Stimulated activated CD8-positive, alpha-beta memory T cell treated with anti-CD3 and anti-CD28 coated beads, Interleukin-7, amount 100 ng/mL, for 24 hours (primary cell): ENCODE data around the gene ZBTB4.
"Not testable (repeated sequence)": the region's sequence is repeated elsewhere in the genome, so short reads cannot be mapped to it uniquely, and the experiment has no call there.

Source experiments
- DNase-seq: peaks from one replicate; pipeline ENCODE4 v3.0.0-alpha.2; 2020; ENCODE audit warnings: low read depth

The ZBTB4 gene

DNA sequence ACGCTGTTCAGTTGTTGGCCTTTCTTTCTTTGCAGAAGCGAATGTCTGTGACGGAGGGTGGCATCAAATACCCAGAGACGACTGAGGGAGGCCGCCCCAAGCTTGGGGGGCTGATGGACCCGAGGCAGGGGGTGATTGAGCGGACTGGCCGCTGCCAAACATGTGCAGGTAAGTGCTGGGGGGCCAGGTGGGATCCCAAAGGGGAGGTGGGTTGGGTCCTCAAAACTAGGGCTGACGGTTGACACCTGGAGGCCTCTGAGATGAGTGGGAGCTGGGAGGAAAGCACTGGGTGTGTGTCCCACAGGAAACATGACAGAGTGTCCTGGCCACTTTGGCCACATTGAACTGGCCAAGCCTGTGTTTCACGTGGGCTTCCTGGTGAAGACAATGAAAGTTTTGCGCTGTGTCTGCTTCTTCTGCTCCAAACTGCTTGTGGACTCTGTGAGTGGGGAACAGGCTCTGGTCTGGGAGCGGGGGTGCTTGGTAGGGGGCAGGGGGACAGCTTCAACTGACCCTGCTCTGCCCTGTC is 16.5 kb upstream of the ZBTB4 start:
- DNase-seq: no peak

DNA sequence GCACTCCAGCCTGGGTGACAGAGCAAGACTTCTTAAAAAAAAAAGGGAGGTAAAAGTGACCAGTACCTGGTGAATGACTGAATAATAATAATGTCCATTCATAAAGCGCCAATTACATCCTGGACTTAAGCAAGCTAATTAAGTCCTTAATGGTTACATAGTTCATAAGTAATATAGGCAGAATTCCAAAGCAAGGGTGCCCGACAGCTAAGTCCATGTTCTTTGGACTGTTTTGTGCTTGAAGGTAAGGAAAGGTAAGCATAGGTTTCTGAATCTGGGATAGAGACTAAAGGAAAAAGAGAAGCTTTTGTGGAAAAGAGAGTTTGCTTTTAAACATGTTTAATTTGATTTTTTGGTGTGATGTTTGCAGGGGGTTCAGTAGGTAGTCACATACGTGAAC is 14.5 kb upstream of the ZBTB4 start:
- no peak for DNase-seq

DNA sequence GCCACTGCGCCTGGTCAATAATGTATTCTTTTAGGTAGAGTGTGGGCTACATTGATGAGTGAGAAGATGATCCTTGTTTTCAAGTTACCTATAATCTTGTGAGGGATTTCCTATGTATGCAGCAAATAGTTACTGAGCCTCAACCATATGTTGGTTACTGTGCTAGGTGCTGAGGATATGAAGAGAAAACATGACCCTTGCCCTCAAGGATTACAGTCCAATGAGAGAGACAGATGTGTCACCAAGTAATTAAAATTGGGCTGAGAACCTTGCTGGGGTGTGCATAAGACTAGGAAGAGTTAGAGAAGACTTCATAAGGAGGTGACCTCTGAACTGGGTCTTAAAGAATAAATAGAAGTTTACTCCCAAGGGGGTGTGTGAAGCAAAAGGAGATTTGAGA is 12.2 kb upstream of the ZBTB4 start:
- no peak for DNase-seq

DNA sequence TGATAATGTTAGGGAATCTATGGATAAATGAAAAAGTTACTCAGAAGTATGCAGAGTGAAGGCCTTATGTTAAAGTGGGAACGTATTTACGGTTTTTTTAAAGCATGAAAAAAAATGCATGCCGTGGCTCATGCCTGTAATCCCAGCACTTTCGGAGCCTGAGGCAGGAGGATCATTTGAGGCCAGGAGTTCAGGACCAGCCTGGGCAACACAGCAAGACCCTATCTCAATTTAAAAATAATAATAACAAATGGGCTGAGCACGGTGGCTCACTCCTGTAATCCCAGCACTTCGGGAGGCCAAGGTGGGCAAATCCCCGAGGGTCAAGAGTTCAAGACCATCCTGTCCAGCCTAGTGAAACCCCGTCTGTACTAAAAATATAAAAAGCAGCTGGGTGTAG is 10.7 kb upstream of the ZBTB4 start:
- DNase-seq: no peak

DNA sequence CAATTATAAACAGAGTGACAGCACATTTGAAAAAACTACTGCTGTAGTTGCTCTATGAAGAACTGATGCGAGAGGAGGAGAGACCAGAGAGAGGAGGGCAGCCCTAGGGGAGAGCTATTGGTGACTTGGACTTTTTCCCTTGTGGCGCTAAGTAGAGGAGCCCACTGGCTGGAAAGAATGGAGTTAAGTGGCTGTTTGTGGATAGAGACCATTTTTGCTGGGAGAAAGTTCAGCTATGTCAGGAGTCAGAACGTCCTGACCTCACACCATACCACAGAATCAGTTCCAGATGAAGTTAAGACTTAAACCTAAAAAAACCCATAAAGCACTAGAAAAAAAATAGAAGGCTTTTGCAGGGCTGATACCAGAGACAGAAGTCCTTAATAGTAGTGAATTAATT is 6.8 kb upstream of the ZBTB4 start:
- no peak for DNase-seq

DNA sequence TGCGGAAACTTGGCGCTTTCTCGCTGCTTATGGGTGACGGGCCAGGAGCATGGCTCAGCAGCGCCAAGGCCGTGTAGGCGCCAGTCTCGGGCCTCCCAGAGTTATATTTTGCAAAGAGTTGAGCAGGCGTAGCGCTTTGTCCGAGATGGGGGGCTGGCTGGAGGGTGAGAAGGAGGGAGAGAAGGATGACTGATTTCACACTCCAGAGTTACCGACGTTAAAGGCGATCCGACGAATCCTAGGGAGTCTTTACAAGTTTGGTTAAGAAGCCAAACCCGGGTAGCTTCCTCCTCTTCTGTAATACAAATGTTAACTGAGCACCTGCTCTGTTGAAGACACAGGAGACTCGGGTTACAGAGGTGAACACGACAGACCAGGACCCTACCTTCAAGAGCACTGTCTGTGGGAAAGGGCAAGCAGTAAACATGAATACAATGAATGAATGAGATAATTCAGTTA is 5.5 kb upstream of the ZBTB4 start:
- no peak for DNase-seq

DNA sequence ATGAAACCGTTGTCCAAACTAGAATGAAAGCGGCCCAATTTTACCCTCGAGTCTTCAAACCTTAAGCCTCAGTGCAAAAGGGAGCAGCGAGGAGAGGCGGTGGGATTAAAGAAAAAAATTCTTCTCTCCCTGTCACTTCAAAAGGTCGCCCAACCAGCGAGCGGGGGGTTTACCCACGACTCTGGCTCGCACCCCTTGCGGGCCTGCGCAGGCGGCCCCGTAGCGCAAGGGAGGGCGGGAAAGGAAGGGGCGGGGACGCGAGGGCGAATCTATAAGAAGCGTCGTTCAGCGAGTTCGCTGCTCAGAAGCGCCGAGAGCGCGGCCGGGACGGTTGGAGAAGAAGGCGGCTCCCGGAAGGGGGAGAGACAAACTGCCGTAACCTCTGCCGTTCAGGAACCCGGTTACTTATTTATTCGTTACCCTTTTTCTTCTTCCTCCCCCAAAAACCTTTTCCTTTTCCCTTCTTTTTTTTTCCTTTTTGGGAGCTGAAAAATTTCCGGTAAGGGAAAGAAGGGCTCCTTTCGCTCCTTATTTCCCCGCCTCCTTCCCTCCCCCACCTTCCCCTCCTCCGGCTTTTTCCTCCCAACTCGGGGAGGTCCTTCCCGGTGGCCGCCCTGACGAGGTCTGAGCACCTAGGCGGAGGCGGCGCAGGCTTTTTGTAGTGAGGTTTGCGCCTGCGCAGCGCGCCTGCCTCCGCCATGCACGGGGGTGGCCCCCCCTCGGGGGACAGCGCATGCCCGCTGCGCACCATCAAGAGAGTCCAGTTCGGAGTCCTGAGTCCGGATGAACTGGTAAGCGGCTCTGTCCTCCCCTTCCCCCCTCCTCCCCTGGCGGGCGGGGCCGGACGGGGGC is 4.9 kb upstream of the ZBTB4 start, which contains the start of gene POLR2A:
TSS of gene POLR2A (plus strand) at position 300 of the 852 bp plus-strand sequence.
- peak; percentile 95 for DNase-seq

DNA sequence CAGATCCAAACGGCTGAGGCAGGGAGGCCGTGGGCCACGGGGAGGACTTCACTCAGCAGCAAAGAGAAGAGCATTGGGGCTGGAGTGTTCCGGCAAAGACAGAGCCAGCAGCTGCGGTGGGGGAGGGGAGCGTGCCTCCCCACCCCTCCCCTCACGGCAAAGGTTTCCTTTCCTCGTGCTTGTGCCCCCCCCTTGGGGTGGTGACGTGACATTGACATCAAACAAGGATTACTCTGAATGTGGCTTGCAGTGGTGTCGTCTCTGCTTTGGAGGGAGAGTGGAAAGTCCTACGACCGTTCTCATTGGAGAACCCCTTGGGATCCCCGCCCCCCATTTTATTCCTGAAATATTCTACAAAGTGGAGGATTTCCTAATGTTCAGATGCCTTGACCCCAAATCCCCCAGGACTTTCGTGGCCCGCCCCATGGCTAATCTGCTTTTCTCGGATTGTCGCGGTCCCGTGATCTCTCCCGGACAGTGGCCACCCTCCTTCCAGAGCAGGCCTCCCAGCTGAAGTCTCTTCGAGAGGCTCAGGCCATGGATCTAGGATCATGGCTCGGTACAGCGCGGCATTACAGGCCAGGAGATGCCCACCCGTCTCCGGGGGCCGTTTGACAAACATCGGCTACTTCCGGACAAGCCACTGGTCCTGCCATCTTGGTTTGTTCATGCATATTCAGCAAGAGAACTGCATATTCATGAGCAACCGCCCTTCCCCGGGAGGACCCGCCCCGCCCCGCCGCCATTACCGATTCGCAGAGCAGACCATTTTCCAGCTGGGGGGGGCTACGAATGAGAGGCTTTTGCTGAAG is 4.0 kb upstream of the ZBTB4 start:
- peak; percentile 80 for DNase-seq

DNA sequence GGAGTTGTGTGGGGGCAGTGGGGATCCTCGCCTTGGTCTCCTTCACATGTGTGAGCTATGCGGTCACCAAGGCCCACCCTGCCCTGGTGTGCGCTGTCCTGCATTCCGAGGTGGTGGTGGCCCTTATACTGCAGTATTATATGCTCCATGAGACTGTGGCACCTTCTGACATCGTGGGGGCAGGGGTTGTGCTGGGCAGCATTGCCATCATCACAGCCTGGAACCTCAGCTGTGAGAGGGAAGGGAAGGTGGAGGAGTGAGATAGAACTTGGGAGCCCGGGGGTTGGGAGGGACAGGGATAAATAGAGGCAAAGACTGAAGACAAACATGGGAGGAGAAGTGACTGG is 3.3 kb upstream of the ZBTB4 start:
- not testable (repeated sequence) for DNase-seq

DNA sequence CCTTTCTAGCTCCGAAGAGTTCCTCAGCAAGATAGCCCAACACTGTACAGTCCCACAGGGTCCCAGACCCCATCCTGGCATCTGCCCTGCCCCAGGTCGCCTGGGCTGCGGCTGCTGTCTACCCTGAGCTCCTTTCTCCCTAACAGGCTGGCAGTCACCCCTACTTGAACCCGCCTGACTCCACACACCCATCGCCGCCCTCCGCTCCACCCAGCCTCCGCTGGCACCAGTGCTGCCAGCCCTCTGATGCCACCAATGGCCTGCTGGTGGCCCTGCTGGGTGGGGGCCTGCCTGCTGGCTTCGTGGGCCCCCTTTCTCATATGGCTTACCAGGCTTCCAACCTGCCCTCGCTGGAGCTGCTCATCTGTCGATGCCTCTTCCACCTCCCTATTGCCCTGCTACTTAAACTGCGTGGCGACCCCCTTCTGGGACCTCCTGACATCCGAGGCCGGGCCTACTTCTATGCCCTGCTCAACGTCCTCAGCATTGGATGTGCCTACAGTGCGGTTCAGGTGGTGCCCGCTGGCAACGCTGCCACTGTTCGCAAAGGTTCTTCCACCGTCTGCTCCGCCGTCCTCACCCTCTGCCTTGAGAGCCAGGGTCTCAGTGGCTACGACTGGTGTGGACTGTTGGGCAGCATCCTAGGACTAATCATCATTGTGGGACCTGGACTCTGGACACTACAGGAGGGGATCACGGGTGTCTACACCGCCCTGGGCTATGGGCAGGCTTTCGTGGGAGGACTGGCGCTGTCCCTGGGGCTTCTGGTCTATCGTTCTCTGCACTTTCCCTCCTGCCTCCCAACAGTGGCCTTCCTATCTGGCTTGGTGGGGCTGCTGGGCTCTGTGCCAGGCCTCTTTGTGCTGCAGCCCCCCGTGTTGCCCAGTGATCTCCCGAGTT is 2.7 kb upstream of the ZBTB4 start:
- DNase-seq: not testable (repeated sequence)

DNA sequence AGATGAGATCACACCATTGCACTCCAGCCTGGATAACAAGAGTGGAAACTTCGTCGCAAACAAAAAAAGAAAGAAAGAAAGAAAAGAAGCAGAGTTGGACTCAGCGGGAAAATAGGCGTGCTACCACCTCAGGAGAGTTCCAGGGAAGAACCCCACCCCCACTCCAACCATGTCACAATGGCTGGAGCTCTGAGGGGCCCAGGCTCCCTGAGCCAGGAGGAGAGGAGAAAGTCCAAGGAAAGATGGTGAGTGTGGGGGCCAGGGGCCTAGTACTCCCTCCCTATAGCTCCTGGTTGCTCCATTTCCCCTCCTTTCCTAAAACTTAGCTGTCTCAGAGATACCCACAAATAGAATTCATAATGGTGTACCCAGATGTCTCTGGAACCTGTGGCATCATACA is 1.8 kb upstream of the ZBTB4 start, which contains the start of gene SLC35G6:
TSS of gene SLC35G6 (plus strand) at position 172 of the 400 bp plus-strand sequence. CDS start at position 243, 71 bp downstream.
- DNase-seq: not testable (repeated sequence)

DNA sequence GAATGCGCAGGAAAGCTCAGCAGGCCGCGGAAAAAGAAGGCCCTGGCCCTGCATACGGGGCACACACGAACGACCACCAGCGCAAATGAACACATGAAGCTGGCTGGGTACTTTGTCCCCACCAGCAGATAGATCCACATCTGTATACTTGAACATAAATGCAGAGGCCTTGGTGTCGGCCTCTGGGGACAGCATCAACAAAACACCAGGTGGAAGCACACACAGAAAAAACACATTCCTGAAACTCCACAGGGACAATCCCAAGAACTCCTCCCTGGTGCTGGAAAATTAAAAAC is 606 bp upstream of the ZBTB4 start:
- DNase-seq: no peak

DNA sequence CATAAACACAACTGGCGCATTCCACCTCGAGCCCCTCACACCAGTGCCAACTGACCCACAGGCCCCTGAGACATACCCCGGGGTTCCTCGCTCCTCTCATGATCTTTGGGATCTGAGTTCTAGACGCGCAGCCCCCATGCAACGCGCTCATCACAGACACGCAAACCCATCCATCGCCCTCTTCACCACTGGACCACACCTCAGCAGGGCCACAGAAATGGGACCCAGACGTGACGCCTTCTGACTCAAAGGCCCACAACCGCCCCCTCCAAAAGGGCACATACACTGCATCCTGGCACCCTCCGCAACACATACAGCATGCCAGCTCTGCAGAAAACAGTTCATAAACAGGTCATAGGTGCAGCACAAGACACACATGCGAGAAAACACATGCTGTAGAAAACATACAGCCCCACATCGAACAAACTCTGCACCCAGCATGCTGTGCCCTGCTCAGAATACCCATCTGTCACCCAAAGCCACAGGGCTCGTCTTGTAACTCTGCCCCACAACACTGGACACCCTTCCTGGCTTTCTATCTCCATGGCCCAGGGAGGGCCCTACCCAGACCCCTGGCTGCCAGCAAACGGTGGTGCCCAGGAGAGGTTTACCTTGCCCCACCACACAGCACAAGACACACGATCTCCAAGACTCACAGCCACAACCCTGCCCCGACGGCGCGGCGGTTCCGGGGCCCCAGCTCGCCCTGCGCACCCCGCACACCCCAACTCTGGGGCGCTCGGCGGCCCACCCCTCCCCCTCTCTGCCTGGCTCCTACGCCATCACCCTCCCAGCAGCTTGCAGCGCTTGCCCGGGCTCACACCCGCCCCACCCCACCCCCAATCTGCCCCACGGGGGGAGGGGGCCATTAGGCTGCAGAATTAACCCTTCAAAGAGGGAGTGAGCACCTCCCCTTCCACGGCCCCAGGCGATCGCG is 887 bp downstream of the ZBTB4 start:
- no peak for DNase-seq

DNA sequence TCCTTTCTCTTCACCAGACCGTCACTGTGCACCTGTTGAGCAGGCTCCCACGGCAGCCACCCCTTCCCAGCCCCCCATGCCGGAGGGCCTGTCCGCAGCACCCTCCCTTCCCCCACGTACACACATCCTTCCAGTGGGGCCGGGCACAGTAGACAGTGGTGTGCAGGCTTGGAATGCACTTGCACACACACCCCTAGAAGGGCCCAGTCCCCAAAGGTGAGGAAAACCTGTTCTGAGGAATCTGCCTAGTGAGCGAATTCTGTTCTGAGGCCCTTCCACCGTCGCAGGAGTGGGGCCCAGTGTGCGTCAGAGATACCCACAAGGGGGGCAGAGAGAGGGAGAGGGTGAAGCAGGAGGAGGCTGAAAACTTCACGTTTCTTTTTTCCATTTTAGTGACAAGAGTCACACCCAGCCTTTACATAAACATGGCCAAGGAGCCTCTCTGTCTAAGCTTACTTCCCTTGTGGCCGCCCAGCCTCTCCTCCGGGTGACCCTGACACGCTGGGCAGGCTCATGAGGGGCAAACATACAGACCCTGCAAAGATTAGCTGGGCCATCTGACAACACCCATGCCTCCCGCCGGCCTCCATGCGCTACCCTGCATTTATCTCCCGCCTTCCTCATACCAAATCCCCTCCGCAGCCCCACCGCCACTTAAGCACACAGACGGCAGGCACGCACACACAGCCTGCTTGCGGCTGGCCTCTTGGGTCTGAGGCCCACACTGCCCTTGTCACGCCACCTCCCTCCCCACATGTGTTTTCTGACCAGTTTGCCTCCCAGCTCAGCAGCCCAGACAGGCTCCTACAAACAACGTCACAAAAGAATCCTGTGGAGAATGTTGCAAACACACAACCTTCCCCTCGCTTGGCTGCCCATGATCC is 1.8 kb downstream of the ZBTB4 start:
- no peak for DNase-seq

DNA sequence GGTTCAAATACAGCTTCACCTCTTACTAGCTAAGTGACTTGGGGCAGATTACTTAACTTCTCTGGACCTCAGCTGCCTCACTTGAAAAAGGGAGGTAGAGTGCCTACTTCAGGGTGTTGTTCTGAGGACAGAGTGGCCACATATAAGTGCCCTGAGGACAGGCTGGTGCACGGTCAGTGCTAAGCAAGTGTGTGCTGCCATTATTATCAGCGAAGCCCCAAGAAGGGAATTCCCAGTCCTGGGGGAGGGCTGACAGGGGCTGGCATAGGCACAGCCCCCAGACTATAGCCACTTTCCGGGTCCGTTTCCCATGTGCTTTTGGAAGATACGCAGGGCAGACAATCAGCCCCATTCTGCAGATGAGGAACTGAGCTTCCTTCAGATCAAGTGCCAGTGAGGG is 2.5 kb downstream of the ZBTB4 start:
- no peak for DNase-seq

DNA sequence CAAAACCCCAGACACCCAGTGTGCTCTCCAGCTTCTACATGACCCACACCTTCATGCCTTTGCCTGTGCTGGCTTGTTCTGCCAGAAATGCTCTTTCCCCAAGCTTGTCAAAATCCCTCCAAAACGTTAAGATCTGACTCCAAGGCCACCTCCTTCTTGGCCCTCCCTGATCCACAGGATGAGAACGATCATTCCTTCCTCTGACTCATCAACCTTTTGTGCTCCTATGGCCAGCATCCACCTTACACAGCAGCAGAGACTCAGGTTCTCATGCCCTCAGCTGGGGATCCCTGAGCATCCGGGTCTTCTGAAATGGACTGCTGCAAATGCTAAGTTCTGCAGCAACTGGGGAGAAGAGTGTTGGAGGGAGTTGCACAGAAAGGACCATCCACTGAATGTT is 2.9 kb downstream of the ZBTB4 start:
- DNase-seq: no peak

DNA sequence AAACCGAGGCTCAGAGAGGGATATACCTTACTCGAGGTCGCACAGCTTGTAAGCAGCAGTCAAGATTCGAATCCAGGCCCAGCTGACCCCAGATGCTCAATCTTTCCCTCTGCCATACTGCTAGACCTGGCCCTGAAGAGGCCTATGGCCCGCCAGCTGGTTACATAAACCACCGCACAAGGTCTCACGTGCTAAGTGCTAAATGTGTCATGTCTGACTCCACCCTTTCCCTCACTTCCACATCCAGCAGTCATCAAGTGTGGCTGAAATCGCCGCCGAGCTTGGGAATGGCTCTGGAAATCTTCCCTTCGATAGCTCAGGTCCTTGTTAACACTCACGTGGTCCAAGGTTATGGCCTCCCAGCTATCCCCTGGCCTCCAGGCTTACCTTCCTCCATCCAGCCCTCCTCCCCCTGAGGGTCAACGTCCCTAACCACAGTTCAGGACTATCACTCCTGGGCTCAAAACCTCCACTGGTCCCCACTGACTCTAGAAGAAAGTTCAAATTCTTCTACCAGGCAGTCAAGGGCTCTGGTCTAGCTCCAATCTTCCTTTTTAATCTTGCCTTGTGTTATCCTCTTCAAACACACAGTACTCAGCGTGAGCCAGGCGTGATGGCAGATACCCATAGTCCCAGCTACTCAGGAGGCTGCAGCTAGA is 3.5 kb downstream of the ZBTB4 start:
- DNase-seq: no peak

DNA sequence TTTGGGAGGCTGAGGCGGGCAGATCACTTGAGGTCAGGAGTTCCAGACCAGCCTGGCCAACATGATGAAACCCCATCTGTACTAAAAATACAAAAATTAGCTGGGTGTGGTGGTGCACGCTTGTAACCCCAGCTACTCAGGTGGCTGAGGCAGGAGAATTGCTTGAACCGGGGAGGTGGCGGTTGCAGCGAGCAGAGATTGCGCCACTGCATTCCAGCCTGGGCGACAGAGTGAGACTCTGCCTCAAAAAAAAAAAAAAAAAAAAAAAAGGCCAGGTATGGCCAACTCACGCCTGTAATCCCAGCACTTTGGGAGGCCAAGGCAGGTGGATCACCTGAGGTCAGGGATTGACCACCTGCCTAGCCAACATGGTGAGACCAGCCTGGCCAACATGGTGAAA is 4.7 kb downstream of the ZBTB4 start:
- not testable (repeated sequence) for DNase-seq

DNA sequence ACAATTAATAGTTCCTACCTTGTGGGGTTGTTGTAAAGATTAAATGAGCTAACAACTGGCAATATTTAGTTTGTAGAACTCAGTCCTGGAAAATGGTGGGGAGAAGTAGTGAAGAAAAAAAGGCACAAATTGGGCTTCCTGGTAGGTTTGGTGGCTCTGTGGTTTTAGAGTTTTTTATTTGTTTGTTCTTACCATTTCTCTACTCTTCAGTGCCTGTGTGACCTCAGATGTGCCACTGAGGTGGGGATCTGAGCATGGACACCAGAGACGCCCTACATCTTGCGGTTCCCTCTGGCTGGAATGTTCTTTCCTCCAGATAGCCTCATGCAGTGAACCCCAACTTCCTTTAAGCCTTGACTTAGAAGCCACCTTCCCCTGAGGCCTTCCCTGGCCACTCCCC is 7.7 kb downstream of the ZBTB4 start:
- no peak for DNase-seq
